ENCODE results near the gene GEMIN4.

- no peak for TF ChIP-seq CTCF (IDR thresholded peaks at IDR 0.05)
- no peak for TF ChIP-seq EZH2 (IDR thresholded peaks at IDR 0.05)
- TF ChIP-seq EZH2phosphoT487 (IDR thresholded peaks at IDR 0.05) = no peak
Observed at GRCh38 chr17:703081-703875, 48.8 kb downstream of the GEMIN4 start.

Data from neural progenitor cell (in vitro differentiated cells).